Transverse colon (tissue), 3 donors: ENCODE measurements around the gene ZNF330.

Source experiments
- POLR2A ChIP-seq: fragments of 450-650 bp; IDR thresholded peaks from one replicate; pipeline ENCODE4 v1.6.1; 2016; ENCODE audit warnings: antibody characterized with exemption, mild to moderate bottlenecking, moderate library complexity
- TF ChIP-seq, protein P1 (sequence below), 5 experiments: fragments of 200-600 bp in 3 of 5; fragments of 450-650 bp in 2 of 5; sonication (generic) in 3 of 5; IDR thresholded peaks; 1 replicate in 2 of 5; 2 replicates in 3 of 5; pipeline ENCODE4 v1.5.1; 2016 to 2017; ENCODE audit warnings: antibody characterized with exemption in 5 of 5, inconsistent platforms in 3 of 5, mild to moderate bottlenecking in 2 of 5, moderate library complexity in 1 of 5

DNA sequence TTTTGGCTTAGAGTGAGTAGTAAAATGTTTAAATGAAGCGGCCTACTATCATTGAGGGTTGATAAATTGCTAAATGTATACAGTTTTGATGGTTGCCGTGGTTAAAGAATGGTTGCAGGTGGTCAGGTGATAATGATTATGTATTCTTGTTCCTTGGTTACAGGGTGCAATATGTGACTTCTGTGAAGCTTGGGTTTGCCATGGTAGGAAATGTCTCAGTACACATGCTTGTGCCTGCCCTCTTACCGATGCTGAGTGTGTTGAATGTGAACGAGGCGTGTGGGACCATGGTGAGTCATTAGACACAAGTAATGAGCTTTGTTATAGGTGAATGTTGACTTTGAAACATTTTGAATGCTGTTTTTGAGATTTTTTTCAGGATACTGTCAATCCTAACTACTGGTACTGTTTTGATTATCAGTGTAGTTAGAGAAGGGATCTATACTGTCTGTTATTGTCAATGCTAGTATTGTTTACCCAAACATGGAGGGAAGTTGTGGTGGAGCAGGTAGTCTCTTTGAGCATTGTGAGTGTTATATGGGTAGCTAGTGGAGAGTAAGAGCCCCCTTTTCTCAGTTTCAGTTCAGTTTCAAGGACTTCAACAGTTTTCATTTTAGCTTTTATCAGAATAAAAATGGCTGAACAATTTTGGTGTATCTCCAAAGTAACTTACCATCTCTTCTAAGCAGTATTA lies 8.9 kb downstream of the ZNF330 start:
- TF ChIP-seq POLR2A: no peak
- TF ChIP-seq, protein P1, sequence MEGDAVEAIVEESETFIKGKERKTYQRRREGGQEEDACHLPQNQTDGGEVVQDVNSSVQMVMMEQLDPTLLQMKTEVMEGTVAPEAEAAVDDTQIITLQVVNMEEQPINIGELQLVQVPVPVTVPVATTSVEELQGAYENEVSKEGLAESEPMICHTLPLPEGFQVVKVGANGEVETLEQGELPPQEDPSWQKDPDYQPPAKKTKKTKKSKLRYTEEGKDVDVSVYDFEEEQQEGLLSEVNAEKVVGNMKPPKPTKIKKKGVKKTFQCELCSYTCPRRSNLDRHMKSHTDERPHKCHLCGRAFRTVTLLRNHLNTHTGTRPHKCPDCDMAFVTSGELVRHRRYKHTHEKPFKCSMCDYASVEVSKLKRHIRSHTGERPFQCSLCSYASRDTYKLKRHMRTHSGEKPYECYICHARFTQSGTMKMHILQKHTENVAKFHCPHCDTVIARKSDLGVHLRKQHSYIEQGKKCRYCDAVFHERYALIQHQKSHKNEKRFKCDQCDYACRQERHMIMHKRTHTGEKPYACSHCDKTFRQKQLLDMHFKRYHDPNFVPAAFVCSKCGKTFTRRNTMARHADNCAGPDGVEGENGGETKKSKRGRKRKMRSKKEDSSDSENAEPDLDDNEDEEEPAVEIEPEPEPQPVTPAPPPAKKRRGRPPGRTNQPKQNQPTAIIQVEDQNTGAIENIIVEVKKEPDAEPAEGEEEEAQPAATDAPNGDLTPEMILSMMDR (IDR thresholded peaks at IDR 0.05): no peak
